Neural progenitor cell (in vitro differentiated cells): Measurements from ENCODE around the gene ZDHHC14. TPM values are rescaled to one million over a fixed set of nuclear protein-coding genes. Genes with fewer than 3 reads are reported as not detected.
A peak's percentile ranks its signal among the peaks of the same experiment; 100 is the strongest.

Source experiments
- DNase-seq: peaks from one replicate; pipeline ENCODE4 v3.0.0-alpha.2; 2016; ENCODE audit warnings: low spot score
- H2AFZ ChIP-seq: fragments of 200-600 bp; sonication (generic); replicated peaks from 2 replicates; pipeline ENCODE4 v1.6.1; 2016; ENCODE audit warnings: antibody characterized with exemption
- H3F3A ChIP-seq: fragments of 200-600 bp; sonication (generic); 2 replicates; pipeline ENCODE4 v1.6.1; 2016; ENCODE audit warnings: antibody characterized with exemption, low read depth
- H3K27ac ChIP-seq: fragments of 200-600 bp; sonication (generic); 2 replicates; pipeline ENCODE4 v1.5.1; 2016; ENCODE audit warnings: mild to moderate bottlenecking
- H3K27me3 ChIP-seq: fragments of 200-600 bp; sonication (generic); 2 replicates; pipeline ENCODE4 v1.6.1; 2016; ENCODE audit warnings: mild to moderate bottlenecking, moderate library complexity
- H3K36me3 ChIP-seq: fragments of 200-600 bp; sonication (generic); 2 replicates; pipeline ENCODE4 v1.5.1; 2016
- H3K4me1 ChIP-seq: fragments of 200-600 bp; sonication (generic); 2 replicates; pipeline ENCODE4 v1.6.1; 2016; ENCODE audit warnings: mixed run types
- H3K4me2 ChIP-seq: fragments of 200-600 bp; sonication (generic); 2 replicates; pipeline ENCODE4 v1.6.1; 2016
- H3K4me3 ChIP-seq: fragments of 200-600 bp; sonication (generic); 2 replicates; pipeline ENCODE4 v1.5.1; 2016
- H3K79me2 ChIP-seq: fragments of 200-600 bp; sonication (generic); 2 replicates; pipeline ENCODE4 v1.6.1; 2016; ENCODE audit warnings: low read depth
- H3K9ac ChIP-seq: fragments of 200-600 bp; sonication (generic); 2 replicates; pipeline ENCODE4 v1.6.1; 2016
- H3K9me3 ChIP-seq: fragments of 200-600 bp; sonication (generic); 2 replicates; pipeline ENCODE4 v1.5.1; 2016; ENCODE audit warnings: low read depth
- H4K20me1 ChIP-seq: fragments of 200-600 bp; sonication (generic); 2 replicates; pipeline ENCODE4 v1.6.1; 2016; ENCODE audit warnings: low read depth
- H3K27ac Mint-ChIP-seq: 3 replicates; pipeline ENCODE4 v1.8.0; 2021; ENCODE audit warnings: mixed read lengths
- H3K27me3 Mint-ChIP-seq: 2 replicates; pipeline ENCODE4 v1.8.0; 2022; ENCODE audit warnings: low read depth, mild to moderate bottlenecking, inconsistent platforms, moderate library complexity, mixed read lengths; ENCODE audit not compliant: insufficient read depth
- H3K36me3 Mint-ChIP-seq: 3 replicates; pipeline ENCODE4 v1.8.0; 2021; ENCODE audit warnings: mixed read lengths
- H3K4me1 Mint-ChIP-seq: 3 replicates; pipeline ENCODE4 v1.8.0; 2021; ENCODE audit warnings: mixed read lengths
- H3K4me3 Mint-ChIP-seq: 3 replicates; pipeline ENCODE4 v1.8.0; 2021; ENCODE audit warnings: mild to moderate bottlenecking, moderate library complexity, mixed read lengths
- H3K9me3 Mint-ChIP-seq: 3 replicates; pipeline ENCODE4 v1.8.0; 2020; ENCODE audit warnings: mixed read lengths
- EZH2 ChIP-seq: fragments of 200-600 bp; sonication (generic); IDR thresholded peaks from 2 replicates; pipeline ENCODE4 v1.6.1; 2017; ENCODE audit warnings: antibody characterized with exemption, mild to moderate bottlenecking, moderate library complexity
- EZH2phosphoT487 ChIP-seq: fragments of 200-600 bp; sonication (generic); IDR thresholded peaks from 2 replicates; pipeline ENCODE4 v1.6.1; 2017; ENCODE audit warnings: antibody characterized with exemption
- total RNA-seq: library from RNA; depleted of rRNA; stranded (reverse); fragments of >200 nt; gene quantifications from 2 replicates; pipeline ENCODE4 v1.2.3, GENCODE V29; 2015; ENCODE audit warnings: low replicate concordance
- TF ChIP-seq, protein P1 (sequence below): fragments of 200-600 bp; sonication (generic); IDR thresholded peaks from 2 replicates; pipeline ENCODE4 v1.5.1; 2017; ENCODE audit warnings: antibody characterized with exemption, mild to moderate bottlenecking

Gene ZDHHC14
- total RNA-seq, 1 donor from 2014 or later, result 14.5 TPM

DNA sequence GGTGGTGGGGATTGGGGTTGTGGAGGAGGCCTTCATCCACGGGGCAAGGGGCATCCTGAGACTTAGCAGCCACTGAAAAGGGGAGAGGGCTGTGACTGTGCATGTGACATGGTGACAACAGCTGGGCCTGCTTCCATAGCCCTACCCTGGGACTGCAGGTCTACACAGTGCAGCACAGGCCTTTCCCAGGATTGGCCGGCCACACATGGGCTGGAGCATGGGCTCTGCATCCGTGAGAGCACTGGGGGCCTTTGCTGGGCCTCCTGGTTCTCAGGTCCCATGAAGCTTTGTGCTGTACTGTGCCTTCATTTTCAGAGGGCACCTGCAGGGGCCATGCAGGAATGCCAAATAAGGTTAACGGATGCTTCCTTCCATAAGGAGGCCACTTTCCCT lies 56.0 kb downstream of the ZDHHC14 start:
- H3K27me3 ChIP-seq, result no peaks in the 10 kb centered on the region
- H3K9me3 ChIP-seq, result no peaks in the 10 kb centered on the region
- no peaks in the 10 kb centered on the region for H3K36me3 ChIP-seq
- Mint-ChIP-seq H3K4me1 (peaks cover 42% of the 10 kb centered on the region), H3K36me3 (no peaks in the 10 kb centered on the region), H3K9me3 (no peaks in the 10 kb centered on the region), H3K4me3 (no peak overlapping the region), H3K27me3 (no peaks in the 10 kb centered on the region), H3K27ac (peak overlapping the region; percentile 77)
- no peak overlapping the region for H2AFZ ChIP-seq
- H3F3A ChIP-seq, result no peaks in the 10 kb centered on the region
- no peak overlapping the region for H3K4me3 ChIP-seq
- no peak overlapping the region for H3K4me2 ChIP-seq
- TF ChIP-seq EZH2phosphoT487 (no peak), EZH2 (no peak)
- TF ChIP-seq, protein P1, sequence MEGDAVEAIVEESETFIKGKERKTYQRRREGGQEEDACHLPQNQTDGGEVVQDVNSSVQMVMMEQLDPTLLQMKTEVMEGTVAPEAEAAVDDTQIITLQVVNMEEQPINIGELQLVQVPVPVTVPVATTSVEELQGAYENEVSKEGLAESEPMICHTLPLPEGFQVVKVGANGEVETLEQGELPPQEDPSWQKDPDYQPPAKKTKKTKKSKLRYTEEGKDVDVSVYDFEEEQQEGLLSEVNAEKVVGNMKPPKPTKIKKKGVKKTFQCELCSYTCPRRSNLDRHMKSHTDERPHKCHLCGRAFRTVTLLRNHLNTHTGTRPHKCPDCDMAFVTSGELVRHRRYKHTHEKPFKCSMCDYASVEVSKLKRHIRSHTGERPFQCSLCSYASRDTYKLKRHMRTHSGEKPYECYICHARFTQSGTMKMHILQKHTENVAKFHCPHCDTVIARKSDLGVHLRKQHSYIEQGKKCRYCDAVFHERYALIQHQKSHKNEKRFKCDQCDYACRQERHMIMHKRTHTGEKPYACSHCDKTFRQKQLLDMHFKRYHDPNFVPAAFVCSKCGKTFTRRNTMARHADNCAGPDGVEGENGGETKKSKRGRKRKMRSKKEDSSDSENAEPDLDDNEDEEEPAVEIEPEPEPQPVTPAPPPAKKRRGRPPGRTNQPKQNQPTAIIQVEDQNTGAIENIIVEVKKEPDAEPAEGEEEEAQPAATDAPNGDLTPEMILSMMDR, result no peak
- DNase-seq, result no peak
- no peak overlapping the region for H3K27ac ChIP-seq
- no peak overlapping the region for H3K9ac ChIP-seq
- peaks cover 6% of the 10 kb centered on the region for H3K4me1 ChIP-seq
- H4K20me1 ChIP-seq, result no peaks in the 10 kb centered on the region
- no peaks in the 10 kb centered on the region for H3K79me2 ChIP-seq

DNA sequence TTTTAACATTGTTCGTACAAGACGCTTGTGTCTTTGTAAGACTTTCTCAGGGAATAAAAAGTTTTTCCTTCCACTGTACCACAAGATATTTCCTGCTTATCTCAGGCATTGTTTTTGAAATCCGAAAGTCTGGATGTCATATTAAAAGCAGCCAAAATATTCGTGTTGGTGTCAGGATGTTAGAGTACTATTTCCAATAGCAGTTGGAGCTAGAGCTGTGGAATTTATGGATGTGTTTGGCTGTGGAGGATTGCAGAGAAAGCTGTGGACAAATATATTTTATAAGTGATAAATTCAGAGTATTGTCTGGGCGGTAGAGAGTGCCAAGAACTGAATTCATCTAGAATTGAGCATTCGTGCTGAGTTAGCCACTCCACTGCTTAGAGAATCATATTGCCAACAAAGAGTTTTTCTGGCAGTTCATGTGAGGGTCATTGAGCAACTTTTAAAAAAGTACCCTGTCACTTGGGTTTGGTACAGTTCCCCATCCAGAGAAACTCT lies 57.7 kb downstream of the ZDHHC14 start:
- Histone ChIP-seq H3K4me2 (no peak overlapping the region), H3K4me1 (peaks cover 6% of the 10 kb centered on the region), H3K4me3 (no peak overlapping the region), H3K36me3 (no peaks in the 10 kb centered on the region), H2AFZ (no peak overlapping the region), H3K79me2 (no peaks in the 10 kb centered on the region), H3F3A (no peaks in the 10 kb centered on the region), H3K9ac (no peak overlapping the region), H3K27me3 (no peaks in the 10 kb centered on the region), H4K20me1 (no peaks in the 10 kb centered on the region), H3K9me3 (no peaks in the 10 kb centered on the region), H3K27ac (no peak overlapping the region)
- TF ChIP-seq EZH2, result no peak
- Mint-ChIP-seq H3K9me3 (peaks cover 2% of the 10 kb centered on the region), H3K27me3 (no peaks in the 10 kb centered on the region), H3K4me1 (peaks cover 34% of the 10 kb centered on the region), H3K36me3 (no peaks in the 10 kb centered on the region), H3K4me3 (no peak overlapping the region), H3K27ac (no peak overlapping the region)
- DNase-seq, result no peak

DNA sequence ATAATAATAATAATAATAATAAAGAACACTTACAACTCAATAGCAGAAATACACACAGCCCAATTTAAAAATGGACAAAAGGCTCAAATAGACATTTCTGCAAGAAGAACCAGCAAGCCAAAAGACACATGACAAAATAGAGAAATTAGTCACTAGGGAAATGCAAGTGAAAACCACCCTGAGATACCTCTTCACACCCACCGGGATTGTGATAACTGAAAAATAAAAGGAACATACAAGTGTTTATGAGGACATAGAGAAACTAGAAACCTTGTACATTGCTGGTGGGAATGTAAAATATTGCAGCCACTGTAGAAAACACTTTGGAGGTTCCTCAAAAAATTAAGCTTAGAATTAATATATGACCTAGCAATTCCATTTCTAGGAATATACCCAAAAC lies 59.2 kb downstream of the ZDHHC14 start:
- H3K9ac ChIP-seq, result no peak overlapping the region
- no peak overlapping the region for H3K27ac Mint-ChIP-seq
- no peak for DNase-seq
- TF ChIP-seq EZH2, result no peak
- no peak for TF ChIP-seq EZH2phosphoT487
- TF ChIP-seq, protein P1, result no peak
- no peak overlapping the region for H3K4me2 ChIP-seq
- no peak overlapping the region for H2AFZ ChIP-seq
- no peaks in the 10 kb centered on the region for H3K79me2 ChIP-seq
- H3K27me3 Mint-ChIP-seq, result no peaks in the 10 kb centered on the region
- no peaks in the 10 kb centered on the region for H4K20me1 ChIP-seq
- H3K4me3 Mint-ChIP-seq, result no peak overlapping the region
- H3K4me1 ChIP-seq, result peaks cover 6% of the 10 kb centered on the region
- no peaks in the 10 kb centered on the region for H3K36me3 Mint-ChIP-seq
- H3K27ac ChIP-seq, result no peak overlapping the region
- H3K4me3 ChIP-seq, result no peak overlapping the region
- H3K4me1 Mint-ChIP-seq, result peaks cover 22% of the 10 kb centered on the region
- H3K9me3 ChIP-seq, result no peaks in the 10 kb centered on the region
- peaks cover 2% of the 10 kb centered on the region for H3K9me3 Mint-ChIP-seq
- H3F3A ChIP-seq, result no peaks in the 10 kb centered on the region
- no peaks in the 10 kb centered on the region for H3K27me3 ChIP-seq
- H3K36me3 ChIP-seq, result no peaks in the 10 kb centered on the region

DNA sequence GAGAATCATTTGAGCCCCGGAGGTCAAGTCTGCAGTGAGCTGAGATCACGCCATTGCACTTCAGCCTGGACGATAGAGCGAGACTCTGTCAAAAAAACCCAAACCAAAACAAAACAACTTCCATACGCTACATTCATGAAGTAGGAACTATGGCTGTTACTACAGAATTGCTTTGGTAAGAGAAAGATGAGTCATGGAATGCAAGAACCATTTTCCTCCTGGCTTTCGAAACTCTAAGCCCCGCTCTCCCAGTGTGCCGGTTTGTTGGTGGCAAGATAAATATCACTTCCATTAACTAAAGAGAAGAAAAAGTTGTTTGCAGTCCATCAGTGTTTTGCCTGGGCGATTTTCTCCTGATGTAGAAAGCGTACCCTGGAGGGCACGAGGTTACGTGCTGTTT lies 61.3 kb downstream of the ZDHHC14 start:
- no peak overlapping the region for H3K9ac ChIP-seq
- H3F3A ChIP-seq, result no peaks in the 10 kb centered on the region
- H3K4me3 Mint-ChIP-seq, result no peak overlapping the region
- TF ChIP-seq, protein P1, result no peak
- TF ChIP-seq EZH2phosphoT487, result no peak
- TF ChIP-seq EZH2, result no peak
- peaks cover 11% of the 10 kb centered on the region for H3K4me1 Mint-ChIP-seq
- no peak overlapping the region for H3K4me2 ChIP-seq
- no peak overlapping the region for H2AFZ ChIP-seq
- H3K79me2 ChIP-seq, result no peaks in the 10 kb centered on the region
- no peak overlapping the region for H3K4me3 ChIP-seq
- no peaks in the 10 kb centered on the region for H4K20me1 ChIP-seq
- no peaks in the 10 kb centered on the region for H3K27me3 Mint-ChIP-seq
- no peak for DNase-seq
- peaks cover 2% of the 10 kb centered on the region for H3K9me3 Mint-ChIP-seq
- H3K9me3 ChIP-seq, result no peaks in the 10 kb centered on the region
- no peak overlapping the region for H3K27ac ChIP-seq
- no peak overlapping the region for H3K27ac Mint-ChIP-seq
- H3K36me3 ChIP-seq, result no peaks in the 10 kb centered on the region
- H3K36me3 Mint-ChIP-seq, result no peaks in the 10 kb centered on the region
- H3K4me1 ChIP-seq, result peaks cover 3% of the 10 kb centered on the region
- no peaks in the 10 kb centered on the region for H3K27me3 ChIP-seq
